HG03342 (cell line): ENCODE results near the gene GTF2IRD1.
"Not testable (repeated sequence)": the region's sequence is repeated elsewhere in the genome, so short reads cannot be mapped to it uniquely, and the experiment has no call there.

Source experiments
- ATAC-seq: cut with Tn5 transposase; IDR thresholded peaks from one replicate; pipeline ENCODE4 v1.9.1; 2021; ENCODE audit warnings: mild to moderate bottlenecking, moderate library complexity; ENCODE audit not compliant: unreplicated experiment

Gene GTF2IRD1

DNA sequence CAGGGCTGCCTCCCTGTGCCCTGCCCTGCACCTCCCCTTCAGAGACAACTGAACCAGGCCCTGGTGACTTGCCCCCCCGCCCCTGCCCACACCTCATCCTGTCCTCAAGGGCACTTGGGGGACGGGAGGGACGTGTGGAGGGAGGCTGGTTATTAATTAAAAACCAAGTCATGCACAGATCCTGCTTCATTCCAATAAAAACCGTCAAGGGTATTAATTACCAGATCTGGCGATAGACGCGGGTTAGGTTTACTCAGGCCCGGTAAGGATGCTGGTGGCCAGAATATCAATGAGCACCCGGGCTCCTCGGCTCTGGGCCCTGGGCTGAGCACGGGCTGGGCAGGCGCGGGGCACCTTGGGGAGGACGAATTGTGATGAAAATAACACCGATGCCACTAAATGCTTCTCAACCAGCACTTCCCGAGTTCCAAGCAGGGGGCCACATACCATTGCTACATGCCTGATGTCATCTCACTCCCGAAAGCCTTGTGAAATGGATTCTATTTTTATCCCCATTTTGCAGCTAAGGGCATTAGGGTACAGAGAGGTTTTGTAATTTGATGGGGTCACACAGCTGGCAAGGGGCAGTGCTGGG, 24.5 kb upstream of the GTF2IRD1 start:
- no peak for ATAC-seq

DNA sequence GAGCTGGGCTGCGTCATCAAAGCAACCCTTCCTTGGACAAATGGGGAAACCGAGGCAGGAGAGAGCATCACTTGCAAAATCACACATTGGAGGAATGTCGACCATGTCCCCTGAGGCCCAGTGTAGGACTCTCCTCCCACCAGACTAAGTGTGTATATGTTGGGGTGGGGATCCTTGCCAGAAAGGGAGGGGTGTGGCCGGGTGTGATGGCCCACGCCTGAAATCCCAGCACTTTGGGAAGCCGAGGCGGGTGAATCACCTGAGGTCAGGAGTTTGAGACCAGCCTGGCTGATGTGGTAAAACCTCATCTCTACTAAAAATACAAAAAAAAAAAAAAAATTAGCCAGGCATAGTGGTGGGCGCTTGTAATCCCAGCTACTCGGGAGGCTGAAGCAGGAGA, 23.3 kb upstream of the GTF2IRD1 start:
- ATAC-seq = not testable (repeated sequence)

DNA sequence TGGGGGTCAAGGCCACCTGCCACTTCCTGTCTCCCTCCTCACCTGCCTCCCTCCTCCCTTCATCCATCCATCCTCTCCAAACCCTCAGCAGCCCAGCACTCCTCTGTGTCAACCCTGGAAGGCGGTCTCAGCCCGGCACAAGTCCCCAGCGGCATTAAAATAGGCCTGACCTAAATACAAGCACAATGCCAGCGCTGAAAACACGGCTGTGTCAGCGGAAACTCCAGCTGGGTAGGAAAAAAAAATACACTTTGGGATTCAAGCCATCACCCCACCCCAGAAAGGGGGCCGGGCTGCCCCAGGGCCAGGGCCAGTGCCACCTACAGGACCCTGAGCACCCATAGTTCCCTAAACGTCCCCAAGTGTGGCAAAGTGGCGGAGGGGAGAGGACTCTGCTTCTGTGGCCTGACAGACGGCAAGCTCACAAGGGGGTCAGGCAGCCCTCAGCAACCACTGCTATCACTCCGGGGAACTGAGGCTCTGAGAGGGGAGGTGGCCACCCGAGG, 22.7 kb upstream of the GTF2IRD1 start:
- ATAC-seq = no peak

DNA sequence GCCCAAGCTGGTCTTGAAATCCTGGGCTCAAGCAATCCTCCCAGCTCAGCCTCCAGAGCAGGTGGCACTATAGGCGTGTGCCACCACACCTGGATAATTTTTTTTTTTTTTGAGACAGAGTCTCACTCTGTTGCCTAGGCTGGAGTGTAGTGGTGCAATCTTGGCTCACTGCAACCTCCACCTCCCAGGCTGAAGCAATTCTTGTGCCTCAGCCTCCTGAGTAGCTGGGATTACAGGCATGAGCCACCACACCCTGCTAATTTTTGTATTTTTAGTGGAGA, 16.5 kb upstream of the GTF2IRD1 start:
- not testable (repeated sequence) for ATAC-seq

DNA sequence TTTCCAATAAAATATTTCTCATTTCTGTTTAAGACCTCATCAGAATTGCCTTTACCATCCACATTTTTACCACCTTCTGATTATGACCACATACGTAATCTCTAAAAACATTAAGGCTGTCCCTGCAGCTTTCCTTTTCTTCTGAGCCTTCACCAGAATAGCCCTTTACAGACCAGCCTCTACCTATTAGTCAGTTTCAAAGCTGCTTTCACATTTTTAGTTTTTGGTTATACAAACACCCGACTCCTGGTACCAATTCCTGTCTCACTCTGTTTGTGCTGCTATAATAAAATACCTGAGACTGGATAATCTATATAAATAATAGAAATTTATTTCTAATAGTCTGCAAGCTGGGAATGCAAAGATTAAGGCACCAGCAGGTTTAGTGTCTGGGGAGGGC, 15.4 kb upstream of the GTF2IRD1 start:
- ATAC-seq = no peak

DNA sequence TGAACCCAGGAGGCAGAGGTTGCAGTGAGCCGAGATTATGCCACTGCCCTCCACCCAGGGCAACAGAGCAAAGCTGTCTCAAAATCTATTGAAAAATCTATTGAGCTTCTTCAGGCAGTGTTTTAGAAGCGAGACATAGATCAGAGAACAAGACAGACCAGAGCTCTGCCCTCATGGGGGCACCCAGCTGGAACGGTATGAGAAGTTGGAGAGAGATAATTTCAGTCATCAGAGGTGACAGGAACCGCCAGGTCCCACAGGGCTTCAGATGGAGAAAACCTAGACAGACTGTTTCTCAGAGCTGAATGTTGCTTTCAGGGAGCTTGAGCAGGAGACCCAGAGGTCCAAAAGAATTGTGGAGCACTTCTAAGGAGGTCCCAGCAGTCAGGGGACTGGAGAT, 14.2 kb upstream of the GTF2IRD1 start:
- ATAC-seq = no peak

DNA sequence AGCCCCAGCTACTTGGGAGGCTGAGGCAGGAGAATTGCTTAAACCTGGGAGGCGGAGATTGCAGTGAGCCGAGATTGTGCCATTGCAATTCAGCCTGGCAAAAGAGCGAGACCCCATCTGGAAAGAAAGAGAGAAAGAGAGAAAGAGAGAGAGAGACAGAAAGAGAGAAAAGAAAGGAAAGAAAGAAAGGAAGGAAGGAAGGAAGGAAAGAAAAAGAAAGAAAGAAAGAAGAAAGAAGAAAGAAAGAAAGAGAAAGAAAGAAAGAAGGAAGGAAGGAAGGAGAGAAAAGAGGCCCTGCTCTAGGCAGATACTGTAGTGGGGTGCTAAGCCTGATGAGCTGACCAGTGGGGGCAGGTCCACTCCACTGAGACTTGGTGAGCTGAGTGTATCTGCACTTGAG, 13.6 kb upstream of the GTF2IRD1 start:
- ATAC-seq = not testable (repeated sequence)

DNA sequence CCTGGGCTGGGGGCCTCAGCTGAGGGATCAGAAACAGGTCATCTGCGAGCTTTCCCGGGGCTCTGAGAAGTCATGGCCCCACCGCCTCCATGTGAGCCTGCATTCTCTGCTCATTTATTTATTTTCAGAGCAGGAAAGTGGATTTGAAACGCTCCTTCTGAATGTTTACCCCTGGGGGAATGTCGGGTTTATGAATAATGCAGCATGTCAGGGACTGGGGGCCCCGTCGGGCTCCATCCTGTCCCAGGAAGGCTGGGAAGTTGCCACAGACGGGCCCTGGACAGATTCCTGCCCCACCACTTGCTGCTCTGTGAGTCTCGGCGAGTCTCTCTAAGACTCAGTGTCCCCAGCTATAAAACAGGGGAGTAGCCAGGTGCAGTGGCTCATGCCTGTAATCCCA, 11.9 kb upstream of the GTF2IRD1 start:
- no peak for ATAC-seq

DNA sequence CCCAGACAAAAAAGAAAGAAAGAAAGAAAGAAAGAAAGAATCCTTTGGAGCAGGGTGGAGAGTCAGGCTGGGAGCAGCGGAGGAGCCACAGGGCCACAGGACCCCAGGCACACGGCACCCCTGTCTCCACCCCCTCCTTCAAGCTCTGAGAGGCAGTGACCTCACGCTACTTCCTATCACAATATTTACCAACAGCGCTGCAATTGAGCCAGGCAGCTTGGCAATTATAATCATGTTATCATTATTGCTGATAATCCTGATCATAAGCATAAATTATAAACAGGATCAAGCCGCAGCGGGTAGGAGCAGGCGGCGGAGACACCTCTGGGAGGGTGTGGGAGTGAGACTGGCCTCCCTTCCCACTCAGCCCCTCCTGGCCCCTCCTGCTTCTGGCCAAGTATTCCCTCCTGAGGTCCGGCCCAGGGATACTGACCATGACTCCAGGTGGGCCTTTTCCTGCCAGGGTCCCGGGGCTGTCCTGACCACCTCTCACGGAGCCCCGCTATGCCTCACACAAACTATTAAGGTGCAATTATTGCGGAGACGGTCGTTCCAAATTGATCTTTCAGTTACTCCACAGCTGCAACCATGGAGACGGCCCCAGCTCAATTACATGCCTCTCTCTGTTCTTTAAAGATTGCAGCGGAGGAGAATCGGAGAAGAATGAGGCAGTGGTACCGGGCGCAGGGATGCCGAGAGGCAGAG, 10.0 kb upstream of the GTF2IRD1 start:
- no peak for ATAC-seq

DNA sequence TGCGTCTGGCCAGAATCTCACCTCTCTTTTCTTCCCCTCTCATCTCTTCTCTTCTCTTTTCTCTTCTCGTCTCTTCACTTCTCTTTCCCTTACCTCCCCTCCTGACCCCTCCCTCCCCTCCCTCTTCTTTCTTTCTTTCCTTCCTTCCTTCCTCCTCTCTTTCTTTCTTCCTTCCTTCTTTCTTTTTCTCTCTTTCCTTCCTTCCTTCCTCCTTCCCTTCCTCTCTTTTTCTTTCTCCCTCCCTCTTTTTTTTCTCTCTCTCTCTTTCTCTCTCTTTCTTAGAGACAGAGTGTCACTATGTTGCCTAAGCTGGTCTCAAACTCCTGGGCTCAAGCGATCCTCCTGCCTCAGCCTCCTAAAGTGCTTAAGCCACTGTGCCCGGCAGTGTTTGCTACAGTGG, 4.6 kb upstream of the GTF2IRD1 start:
- ATAC-seq = no peak

DNA sequence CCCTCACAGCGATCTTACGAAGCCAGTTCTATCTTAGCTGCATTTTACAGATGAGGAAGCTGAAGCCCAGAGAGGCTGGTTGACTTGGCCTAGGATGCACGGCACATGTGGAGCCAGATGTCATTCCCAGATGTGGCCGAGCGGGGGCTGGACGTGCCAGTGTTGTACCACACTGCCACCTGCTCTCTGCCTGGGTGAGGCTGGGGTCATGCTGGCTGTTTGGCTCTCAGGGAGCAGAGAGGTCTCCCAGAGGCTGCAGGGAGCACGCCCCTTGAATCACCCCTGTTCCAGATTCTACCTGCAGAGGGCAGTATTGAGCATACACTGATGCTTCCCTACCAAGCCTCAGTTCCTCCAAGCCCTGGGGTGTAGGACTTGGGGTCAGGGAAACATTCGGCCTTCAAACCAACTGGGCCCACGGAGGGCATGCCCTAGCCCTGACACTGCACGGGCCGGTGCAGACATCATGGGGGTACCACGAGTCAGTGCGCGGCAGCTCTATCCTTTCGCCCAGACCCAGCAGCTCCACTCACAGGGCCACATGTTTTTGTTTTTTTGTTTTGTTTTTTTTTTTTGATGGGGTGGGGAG, 3.8 kb upstream of the GTF2IRD1 start:
- no peak for ATAC-seq

DNA sequence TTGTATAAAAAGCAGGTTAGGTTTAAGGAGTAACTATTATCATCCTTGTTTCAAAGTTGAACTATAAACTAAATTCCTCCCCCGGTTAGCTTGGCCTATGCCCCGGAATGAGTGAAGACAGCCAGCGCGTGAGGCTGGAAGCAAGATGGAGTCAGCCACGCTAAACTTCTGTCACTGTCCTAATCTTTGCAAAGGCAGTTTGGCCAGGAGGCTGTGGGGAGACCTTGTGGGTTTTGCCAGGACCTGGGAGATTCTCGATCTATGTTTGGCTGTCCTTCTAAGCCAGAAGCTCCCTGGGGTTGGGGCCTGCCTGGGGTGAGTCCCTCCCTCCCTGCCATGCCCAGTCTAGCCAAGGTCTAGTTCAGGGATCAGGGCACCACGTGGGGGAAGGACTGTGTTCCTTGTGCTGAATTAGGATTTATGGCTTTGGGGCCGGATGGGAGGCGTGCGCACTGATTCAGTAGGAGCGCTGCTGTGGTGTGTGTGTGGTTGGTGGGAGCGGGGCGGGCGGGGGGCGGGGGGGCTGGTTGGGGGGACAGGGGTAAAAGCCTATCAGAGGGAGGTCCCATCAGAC, 871 bp upstream of the GTF2IRD1 start:
- ATAC-seq = no peak

DNA sequence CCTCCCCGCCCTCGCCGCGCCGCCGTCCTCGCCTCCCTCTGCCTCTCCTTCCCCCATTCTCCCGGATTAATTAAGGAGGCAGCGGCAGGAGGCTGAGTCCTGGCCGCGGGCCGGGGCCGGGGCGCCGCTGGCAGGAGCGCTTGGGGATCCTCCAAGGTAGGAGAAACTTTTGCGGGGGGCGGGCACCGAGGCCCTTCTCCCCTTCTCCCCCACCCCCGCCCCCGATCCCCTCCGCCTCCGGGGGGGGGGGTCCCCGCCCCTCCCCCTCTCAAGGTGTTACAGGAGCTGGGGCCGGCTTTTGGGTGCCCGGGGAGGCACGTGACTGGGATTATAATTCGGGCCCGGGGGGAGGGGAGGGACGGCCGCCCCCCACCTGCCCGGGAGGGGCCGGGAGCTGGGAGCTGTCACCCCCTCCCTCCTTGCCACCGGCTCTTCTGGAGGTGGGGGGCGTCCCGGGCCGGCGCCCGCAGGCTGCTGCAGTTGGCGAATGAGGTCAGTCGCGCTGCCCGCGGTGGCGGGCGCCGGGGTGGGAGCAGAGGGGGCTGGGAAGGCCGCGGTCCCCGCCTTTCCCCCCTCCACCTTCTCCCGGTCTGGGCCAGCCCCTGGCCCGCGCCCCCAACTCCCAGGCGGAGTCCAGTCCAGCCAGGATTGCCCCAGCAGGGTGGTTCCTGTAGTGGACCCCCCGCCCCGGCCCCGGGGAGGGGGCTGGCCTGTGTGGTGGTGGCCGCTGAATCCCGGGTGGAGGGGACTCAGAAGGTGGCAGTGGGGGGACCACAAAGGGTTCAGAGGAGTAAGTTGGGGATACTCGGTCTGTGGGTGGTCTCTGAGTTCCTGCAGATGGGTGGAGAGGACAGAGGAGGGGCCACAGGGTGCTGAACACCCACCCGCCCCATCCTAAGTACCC, 567 bp downstream of the GTF2IRD1 start:
- ATAC-seq = no peak

DNA sequence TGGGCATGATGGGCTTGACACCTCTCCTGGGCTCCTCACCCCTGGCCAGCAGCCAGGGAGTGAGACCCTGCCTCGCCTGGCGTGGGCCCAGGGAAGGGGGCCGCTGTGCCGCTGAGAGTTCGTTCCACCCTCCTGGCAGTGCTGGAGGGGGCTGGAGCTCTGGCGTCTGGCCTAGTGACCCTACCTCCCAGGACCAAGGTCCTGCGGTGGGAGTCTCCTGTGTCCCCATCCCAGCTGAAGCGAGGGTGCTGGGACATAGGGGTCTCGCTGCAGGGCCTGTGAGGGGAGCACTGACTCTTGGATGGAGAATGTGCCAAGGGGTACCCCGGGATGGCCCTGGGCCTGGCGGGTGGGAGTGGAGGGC, 1.2 kb downstream of the GTF2IRD1 start:
- ATAC-seq = no peak

DNA sequence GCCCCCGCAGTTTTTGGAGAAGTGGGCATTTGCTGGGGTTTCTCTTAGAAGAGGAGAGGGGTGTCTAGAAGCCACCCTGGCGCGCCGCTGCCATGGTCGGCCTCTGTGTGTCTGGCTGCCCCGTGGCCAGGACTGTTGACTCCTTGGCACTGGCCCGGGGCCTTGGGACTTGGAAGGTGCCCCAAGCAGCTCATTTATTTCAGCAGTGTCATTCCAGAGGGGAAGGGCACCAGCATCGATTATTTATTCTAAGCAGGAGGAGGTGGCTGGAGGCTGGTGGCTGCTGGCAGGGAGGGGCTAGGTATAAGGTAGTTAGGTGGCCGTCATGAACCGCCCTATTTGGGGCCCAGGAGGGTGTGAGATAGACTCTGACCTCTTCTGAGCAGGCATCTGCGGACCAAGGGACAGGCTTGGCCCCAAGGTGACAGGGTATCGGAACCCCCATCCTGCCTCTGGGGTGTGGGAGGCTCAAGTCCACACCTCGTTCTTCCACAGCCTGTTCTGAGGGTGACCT, 1.6 kb downstream of the GTF2IRD1 start:
- ATAC-seq = no peak

DNA sequence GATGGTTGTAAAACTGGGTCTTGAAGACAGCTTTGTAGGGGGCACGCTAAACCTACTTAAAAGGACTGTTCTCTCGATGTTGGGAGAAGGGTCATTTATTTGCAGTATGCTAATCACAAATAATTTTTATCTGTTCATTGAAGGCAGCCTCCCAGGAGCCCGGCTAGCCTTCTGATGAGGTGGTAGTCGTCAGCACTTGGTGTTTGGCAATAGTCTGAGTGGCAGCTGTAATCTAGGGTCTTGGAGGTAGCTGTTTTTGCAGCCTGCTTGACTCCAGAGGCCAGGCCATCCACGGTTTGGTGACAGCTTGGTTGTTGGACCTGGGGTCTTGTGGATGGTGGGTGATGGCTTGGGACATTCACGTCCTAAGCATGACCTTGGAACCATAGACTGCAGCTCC, 2.2 kb downstream of the GTF2IRD1 start:
- no peak for ATAC-seq

DNA sequence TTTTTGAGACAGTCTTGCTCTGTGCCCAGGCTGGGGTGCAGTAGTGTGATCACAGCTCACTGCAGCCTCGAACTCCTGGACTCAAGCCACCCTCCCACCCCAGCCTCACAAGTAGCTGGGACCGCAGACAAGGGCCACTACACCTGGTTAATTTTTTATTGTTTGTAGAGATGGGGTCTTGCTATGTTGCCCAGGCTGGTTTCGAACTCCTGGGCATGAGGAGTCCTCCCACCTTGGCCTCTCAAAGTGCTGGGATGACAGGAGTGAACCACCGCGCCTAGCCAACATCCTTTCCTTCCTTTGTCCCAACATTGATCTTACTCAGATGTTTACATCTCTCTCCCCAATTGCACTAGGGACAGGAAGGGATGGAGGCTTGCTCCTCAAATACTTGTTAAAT, 3.3 kb downstream of the GTF2IRD1 start:
- ATAC-seq = no peak

DNA sequence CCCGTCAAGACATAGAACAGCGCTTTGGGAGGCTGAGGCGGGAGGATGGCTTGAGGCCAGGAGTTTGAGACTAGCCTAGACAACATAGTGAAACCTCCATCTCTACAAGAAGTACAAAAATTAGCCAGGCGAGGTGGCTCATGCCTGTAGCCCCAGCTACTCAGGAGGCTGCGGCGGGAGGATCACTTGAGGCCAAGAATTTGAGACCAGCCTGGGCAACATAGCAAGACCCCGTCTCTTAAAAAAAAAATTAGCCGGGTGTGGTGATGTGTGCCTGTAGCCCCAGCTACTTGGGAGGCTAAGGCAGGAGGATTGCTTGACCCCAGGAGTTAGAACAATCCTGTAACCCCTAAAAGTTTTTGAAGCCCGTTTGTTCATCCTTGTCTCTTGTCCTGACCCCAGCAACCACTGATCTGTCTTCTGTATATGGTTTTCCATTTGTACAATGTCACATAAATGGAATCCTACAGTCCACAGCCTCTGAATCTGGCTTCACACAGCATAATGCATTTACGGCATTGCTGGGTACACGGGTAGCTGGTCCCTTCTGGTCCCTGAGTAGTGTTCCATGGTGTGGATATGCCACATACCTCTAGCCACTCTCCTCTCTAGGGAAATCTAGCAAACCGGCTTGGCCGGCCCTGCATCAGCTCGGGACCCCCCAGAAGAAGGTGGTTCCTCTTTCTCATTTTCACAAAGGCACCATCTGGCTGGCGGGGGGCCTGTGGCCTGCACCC, 8.4 kb downstream of the GTF2IRD1 start:
- ATAC-seq = no peak

DNA sequence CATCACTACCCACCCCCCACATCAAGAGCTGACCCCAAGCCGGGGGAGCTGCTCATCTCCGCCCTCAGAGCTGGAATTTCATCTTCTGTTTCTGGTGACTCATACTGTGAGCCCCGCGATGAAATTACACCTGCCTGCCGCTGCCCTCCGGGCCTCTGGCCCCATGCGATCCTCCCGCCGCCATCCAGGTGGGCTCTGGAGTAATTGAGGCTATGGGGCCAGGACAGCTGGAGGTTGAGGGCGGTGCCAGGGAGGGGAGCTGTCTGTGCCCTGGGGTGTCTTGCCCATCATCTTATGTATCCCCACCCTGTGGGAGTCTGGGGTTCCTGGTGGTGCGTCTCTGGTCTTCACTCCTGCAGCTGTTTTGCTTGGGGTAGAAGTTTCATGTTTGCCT, 9.0 kb downstream of the GTF2IRD1 start:
- ATAC-seq = no peak
